K562 (cell line): ENCODE results near the gene SAFB. TPM values are rescaled to one million over a fixed set of nuclear protein-coding genes. Genes with fewer than 3 reads are reported as not detected.

Experiments used
- ATF6 ChIP-seq: sonication (generic); formaldehyde crosslinking; IDR thresholded peaks from 2 replicates; pipeline ENCODE4 v1.4.0; 2020; ENCODE audit warnings: mild to moderate bottlenecking, missing genetic modification reagents
- CXXC5 ChIP-seq: fragments of 250-450 bp; sonication (Bioruptor Pico); IDR thresholded peaks from 2 replicates; pipeline ENCODE4 v1.8.0; 2022; ENCODE audit warnings: inconsistent platforms, mild to moderate bottlenecking, moderate library complexity
- FOXM1 ChIP-seq, 2 experiments: fragments of 450-650 bp in 1 of 2; sonication (generic) in 1 of 2; formaldehyde crosslinking in 1 of 2; IDR thresholded peaks; 2 replicates each; pipeline versions ENCODE4 v1.6.1 to v1.9.0; 2017 to 2022; ENCODE audit warnings: low read depth in 2 of 2, mild to moderate bottlenecking in 2 of 2, missing genetic modification reagents in 1 of 2, moderate library complexity in 1 of 2
- HDAC2 ChIP-seq: fragments of 450-650 bp; IDR thresholded peaks from 2 replicates; pipeline ENCODE4 v1.6.1; 2016; ENCODE audit warnings: mild to moderate bottlenecking
- MIER1 ChIP-seq: fragments of 450-650 bp; IDR thresholded peaks from 2 replicates; pipeline ENCODE4 v1.6.1; 2016; ENCODE audit warnings: antibody characterized with exemption, mild to moderate bottlenecking, low read depth
- NFE2L1 ChIP-seq: fragments of 450-650 bp; IDR thresholded peaks from 2 replicates; pipeline ENCODE4 v1.6.1; 2016; ENCODE audit warnings: missing genetic modification characterization, low read depth, mild to moderate bottlenecking, missing compliant biosample characterization, moderate library complexity, borderline replicate concordance
- NR2C2 ChIP-seq, 2 experiments: fragments of 200-800 bp in 1 of 2; sonication (Bioruptor generic) in 1 of 2; sonication (generic) in 1 of 2; formaldehyde crosslinking in 1 of 2; IDR thresholded peaks; 2 replicates each; pipeline versions ENCODE4 v1.6.1 to v1.8.0; 2016 to 2022; ENCODE audit warnings: mild to moderate bottlenecking in 1 of 2, missing compliant biosample characterization in 1 of 2, missing genetic modification characterization in 1 of 2, missing genetic modification reagents in 1 of 2
- SMARCE1 ChIP-seq: fragments of 450-650 bp; IDR thresholded peaks from 2 replicates; pipeline ENCODE4 v1.7.1; 2016; ENCODE audit warnings: mild to moderate bottlenecking
- ZNF232 ChIP-seq: sonication (generic); formaldehyde crosslinking; IDR thresholded peaks from 2 replicates; pipeline ENCODE4 v1.8.0; 2022; ENCODE audit warnings: mild to moderate bottlenecking, missing genetic modification reagents
- ZNF318 ChIP-seq, 2 experiments: fragments of 450-650 bp; IDR thresholded peaks; 2 replicates each; pipeline ENCODE4 v1.6.1; 2016; ENCODE audit warnings: mild to moderate bottlenecking in 2 of 2, borderline replicate concordance in 1 of 2, low read depth in 1 of 2, moderate library complexity in 1 of 2
- ZNF57 ChIP-seq: fragments of 450-650 bp; formaldehyde crosslinking; IDR thresholded peaks from 2 replicates; pipeline ENCODE4 v1.4.0; 2020; ENCODE audit warnings: mild to moderate bottlenecking, moderate library complexity
- ZNF75A ChIP-seq: fragments of 450-650 bp; formaldehyde crosslinking; IDR thresholded peaks from 2 replicates; pipeline ENCODE4 v1.4.0; 2020; ENCODE audit warnings: mild to moderate bottlenecking
- ZNF785 ChIP-seq: fragments of 250-450 bp; sonication (Bioruptor Pico); IDR thresholded peaks from 2 replicates; pipeline ENCODE4 v1.4.0; 2020; ENCODE audit warnings: mild to moderate bottlenecking
- polyA plus RNA-seq, 8 experiments: library from polyadenylated mRNA; depleted of rRNA in 4 of 8; stranded (reverse) in 5 of 8; unstranded in 3 of 8; fragments of >200 nt; fragmentation: Nextera tagmentation in 2 of 8; fragmentation: Illumina TruSeq in 1 of 8; extraction: Ambion mirVana in 2 of 8; extraction: Trizol in 1 of 8; gene quantifications; 2 replicates each; pipeline versions ENCODE4 v1.2.1 to v1.2.3, GENCODE V29; 2011 to 2014; ENCODE audit warnings: inconsistent platforms in 1 of 8, missing spikeins in 1 of 8
- total RNA-seq, 7 experiments: library from RNA; depleted of rRNA in 6 of 7; stranded (reverse); fragments of >200 nt in 6 of 7; fragmentation: Illumina TruSeq in 2 of 7; extraction: Trizol in 2 of 7; gene quantifications; 2 replicates each; pipeline versions ENCODE4 v1.2.1 to v1.2.3, GENCODE V29; 2011 to 2021; ENCODE audit warnings: low replicate concordance in 1 of 7

The SAFB gene
- total and polyA plus RNA-seq, 9 of the 15 experiments (the other 6 are each of a cell fraction or from before 2014, with no cell fraction given), result 1.1 to 151 (median 83.1) TPM

GRCh38 chr19:5690125-5690954 is 67.5 kb downstream of the SAFB start, which contains the start of gene RPL36 (continued):
- peak in 1 of 2 experiments; percentile 97; a peak in 2 of 4 replicates for TF ChIP-seq ZNF318 (IDR thresholded peaks at IDR 0.05; ENCODE audit: borderline replicate concordance in 1 of 2, low read depth in 1 of 2)
- TF ChIP-seq ZNF232 (CRISPR knock-in tag), result no peak
- peak; percentile 53; the same call in 1 of the 2 replicates for TF ChIP-seq MIER1
- peak; percentile 90 for TF ChIP-seq ATF6
- TF ChIP-seq FOXM1 (IDR thresholded peaks at IDR 0.05; ENCODE audit: low read depth), result peak; percentile 12; the same call in 1 of the 2 replicates
- TF ChIP-seq FOXM1 (CRISPR knock-in tag; IDR thresholded peaks at IDR 0.05; ENCODE audit: low read depth), result peak; percentile 66
- TF ChIP-seq CXXC5 (CRISPR knock-in tag), result peak; percentile 79
- TF ChIP-seq NFE2L1, result no peak
- no peak for TF ChIP-seq ZNF75A
- TF ChIP-seq SMARCE1, result no peak
- no peak for TF ChIP-seq ZNF57 (CRISPR knock-in tag)
- TF ChIP-seq HDAC2, result peak; percentile 53; the same call in 1 of the 2 replicates
- TF ChIP-seq ZNF785 (CRISPR knock-in tag), result no peak
- TF ChIP-seq NR2C2 (CRISPR knock-in tag; IDR thresholded peaks at IDR 0.05), result peak; percentile 87
- peak; percentile 51; the same call in 1 of the 2 replicates for TF ChIP-seq NR2C2 (tag; IDR thresholded peaks at IDR 0.05)
